ENCODE data around the gene LNPK.

The LNPK gene

GRCh38 chr2:175890636-175891242 lies 111.3 kb downstream of the LNPK start:
- Histone ChIP-seq H3K27ac (ENCODE audit: low read depth, low read length) (no peak overlapping the region), H2AFZ (ENCODE audit: low read depth, low read length, severe bottlenecking) (no peak overlapping the region), H3K9me2 (replicated peaks; ENCODE audit: insufficient read depth, low read length) (no peaks in the 10 kb centered on the region), H3K9ac (ENCODE audit: low read length) (no peak overlapping the region), H3F3A (ENCODE audit: insufficient read depth) (no peaks in the 10 kb centered on the region), H3K4me2 (ENCODE audit: low read depth, low read length, poor library complexity, severe bottlenecking) (no peak overlapping the region), H4K20me1 (ENCODE audit: low read depth, low read length) (no peaks in the 10 kb centered on the region), H3K9me3 (ENCODE audit: insufficient read depth, low read length) (no peaks in the 10 kb centered on the region), H3K4me3 (ENCODE audit: insufficient read depth, low read length, poor library complexity, severe bottlenecking) (no peak overlapping the region), H3K27me3 (ENCODE audit: low read length) (no peaks in the 10 kb centered on the region), H3K79me2 (ENCODE audit: insufficient read depth, low read length) (no peaks in the 10 kb centered on the region), H3K36me3 (ENCODE audit: low read length) (no peaks in the 10 kb centered on the region)
- TF ChIP-seq CTCF (IDR thresholded peaks at IDR 0.05; ENCODE audit: insufficient read depth, low read length, poor library complexity, severe bottlenecking) (no peak), EZH2phosphoT487 (conservative IDR thresholded peaks at IDR 0.05; ENCODE audit: low read length) (no peak)

DNA sequence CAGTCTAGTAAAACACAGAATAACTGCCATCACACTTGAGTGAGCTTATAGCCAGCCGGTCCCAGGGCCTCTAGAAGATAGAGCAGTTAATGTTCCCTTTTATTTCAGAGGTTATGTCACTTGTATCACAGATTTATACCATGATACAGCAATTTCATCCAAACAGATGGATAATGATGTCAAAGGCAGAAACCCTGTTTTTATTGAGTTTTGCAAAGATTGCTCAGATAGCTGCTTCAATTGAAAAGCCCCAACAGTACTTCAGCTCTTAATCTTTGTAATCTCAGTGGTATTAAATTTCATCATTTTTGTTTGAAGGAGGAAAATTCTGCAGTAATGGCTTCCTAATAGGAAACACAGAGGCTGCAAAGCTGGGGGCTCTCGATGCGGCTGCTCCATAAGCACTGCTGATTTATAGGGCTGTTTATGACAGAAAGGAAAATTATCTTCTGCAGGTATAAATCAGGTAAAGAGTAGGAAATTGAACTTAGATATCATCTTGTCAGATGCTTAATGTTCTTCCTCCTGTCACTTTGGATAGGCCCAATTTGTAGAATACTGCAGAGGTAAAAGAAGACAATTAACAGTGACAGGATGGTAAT lies 112.3 kb downstream of the LNPK start:
- Histone ChIP-seq H3K79me2 (ENCODE audit: insufficient read depth, low read length) (no peaks in the 10 kb centered on the region), H4K20me1 (ENCODE audit: low read depth, low read length) (no peaks in the 10 kb centered on the region), H2AFZ (ENCODE audit: low read depth, low read length, severe bottlenecking) (no peak overlapping the region), H3K27me3 (ENCODE audit: low read length) (no peaks in the 10 kb centered on the region), H3F3A (ENCODE audit: insufficient read depth) (no peaks in the 10 kb centered on the region), H3K9me2 (replicated peaks; ENCODE audit: insufficient read depth, low read length) (no peaks in the 10 kb centered on the region), H3K4me3 (ENCODE audit: insufficient read depth, low read length, poor library complexity, severe bottlenecking) (no peak overlapping the region), H3K27ac (ENCODE audit: low read depth, low read length) (no peak overlapping the region), H3K9me3 (ENCODE audit: insufficient read depth, low read length) (no peaks in the 10 kb centered on the region), H3K36me3 (ENCODE audit: low read length) (no peaks in the 10 kb centered on the region), H3K9ac (ENCODE audit: low read length) (no peak overlapping the region), H3K4me2 (ENCODE audit: low read depth, low read length, poor library complexity, severe bottlenecking) (no peak overlapping the region)
- TF ChIP-seq EZH2phosphoT487 (conservative IDR thresholded peaks at IDR 0.05; ENCODE audit: low read length): no peak
- TF ChIP-seq CTCF (IDR thresholded peaks at IDR 0.05; ENCODE audit: insufficient read depth, low read length, poor library complexity, severe bottlenecking): no peak

DNA sequence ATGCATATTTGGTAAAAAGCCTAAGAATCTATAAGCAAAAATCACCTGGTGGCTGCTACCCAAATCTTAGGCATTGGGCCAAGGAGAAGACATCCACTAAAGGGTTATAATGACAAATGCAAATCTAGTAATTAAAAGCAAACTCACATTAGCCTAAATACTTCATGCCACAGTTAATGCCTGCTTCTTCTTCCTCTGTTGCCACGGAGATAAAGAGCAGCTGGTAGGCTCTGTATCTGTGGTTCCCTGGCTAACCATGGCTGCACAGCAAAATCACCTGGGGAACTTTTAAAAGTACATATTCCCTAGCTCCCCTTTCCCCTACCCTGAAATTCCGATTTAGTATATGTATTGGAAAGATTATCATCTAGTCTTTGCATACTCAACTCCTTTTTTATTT lies 114.3 kb downstream of the LNPK start:
- no peaks in the 10 kb centered on the region for H3K79me2 ChIP-seq (ENCODE audit: insufficient read depth, low read length)
- H2AFZ ChIP-seq (ENCODE audit: low read depth, low read length, severe bottlenecking): no peak overlapping the region
- TF ChIP-seq CTCF (IDR thresholded peaks at IDR 0.05; ENCODE audit: insufficient read depth, low read length, poor library complexity, severe bottlenecking) (no peak), EZH2phosphoT487 (conservative IDR thresholded peaks at IDR 0.05; ENCODE audit: low read length) (no peak)
- H3F3A ChIP-seq (ENCODE audit: insufficient read depth): no peaks in the 10 kb centered on the region
- H3K9ac ChIP-seq (ENCODE audit: low read length): no peak overlapping the region
- no peak overlapping the region for H3K4me3 ChIP-seq (ENCODE audit: insufficient read depth, low read length, poor library complexity, severe bottlenecking)
- no peaks in the 10 kb centered on the region for H4K20me1 ChIP-seq (ENCODE audit: low read depth, low read length)
- no peak overlapping the region for H3K27ac ChIP-seq (ENCODE audit: low read depth, low read length)
- H3K9me3 ChIP-seq (ENCODE audit: insufficient read depth, low read length): no peaks in the 10 kb centered on the region
- no peaks in the 10 kb centered on the region for H3K36me3 ChIP-seq (ENCODE audit: low read length)
- H3K4me2 ChIP-seq (ENCODE audit: low read depth, low read length, poor library complexity, severe bottlenecking): no peak overlapping the region
- H3K27me3 ChIP-seq (ENCODE audit: low read length): no peaks in the 10 kb centered on the region
- H3K9me2 ChIP-seq (replicated peaks; ENCODE audit: insufficient read depth, low read length): no peaks in the 10 kb centered on the region
